SK-N-DZ (cell line): ENCODE measurements around the gene TBC1D24. TPM values are rescaled to one million over a fixed set of nuclear protein-coding genes. Genes with fewer than 3 reads are reported as not detected.
"Not testable (repeated sequence)": the region's sequence is repeated elsewhere in the genome, so short reads cannot be mapped to it uniquely, and the experiment has no call there.

Source experiments
- DNase-seq: peaks from one replicate; pipeline ENCODE4 v3.0.0-alpha.2; 2015; ENCODE audit warnings: low spot score
- polyA plus RNA-seq, 2 experiments: library from polyadenylated mRNA; depleted of rRNA; stranded (reverse); fragments of >200 nt; gene quantifications; 2 replicates each; pipeline ENCODE4 v1.2.3, GENCODE V29; 2014

TBC1D24 gene
- polyA plus RNA-seq (2014; cell fraction: cytosol; rRNA removed) = 13.5 and 17.0 TPM in 2 replicates
- polyA plus RNA-seq (2014; cell fraction: nucleus; rRNA removed) = 19.9 and 29.5 TPM in 2 replicates

DNA sequence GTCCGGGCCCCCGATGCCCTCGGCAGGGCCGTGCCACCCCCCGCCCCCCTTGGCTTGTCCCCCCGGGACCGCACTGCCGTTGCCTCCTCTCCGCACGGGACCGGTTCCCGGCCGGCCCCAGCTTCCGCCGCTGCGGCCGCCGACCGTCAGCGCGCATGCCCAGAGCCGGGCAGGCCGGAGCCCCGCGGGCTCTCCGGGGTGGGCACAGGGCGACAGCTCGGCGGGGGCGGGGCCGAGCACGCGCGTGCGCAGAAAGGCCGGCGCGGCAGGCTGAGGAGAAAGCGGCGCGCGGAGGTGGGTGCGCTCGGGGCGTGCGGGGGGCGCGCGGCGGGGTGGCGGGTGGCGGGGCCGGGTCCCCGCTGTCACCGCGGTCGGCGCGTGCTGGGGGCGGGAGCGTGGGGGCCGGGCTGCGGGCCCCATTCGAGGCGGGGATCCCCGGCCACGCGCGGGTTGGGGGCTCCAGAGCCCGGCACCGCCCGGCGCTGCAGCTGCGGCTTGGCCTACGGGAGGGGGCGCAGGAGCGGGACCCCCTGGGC, at the start of gene TBC1D24:
Gene TBC1D24, plus strand, starts transcription at position 251 of the 536 bp plus-strand sequence. CDS start 21,022 bp downstream, outside the sequence.
- DNase-seq = peak; percentile 82

GRCh38 chr16:2425825-2426430, 49.0 kb upstream of the TBC1D24 start:
- DNase-seq = no peak

DNA sequence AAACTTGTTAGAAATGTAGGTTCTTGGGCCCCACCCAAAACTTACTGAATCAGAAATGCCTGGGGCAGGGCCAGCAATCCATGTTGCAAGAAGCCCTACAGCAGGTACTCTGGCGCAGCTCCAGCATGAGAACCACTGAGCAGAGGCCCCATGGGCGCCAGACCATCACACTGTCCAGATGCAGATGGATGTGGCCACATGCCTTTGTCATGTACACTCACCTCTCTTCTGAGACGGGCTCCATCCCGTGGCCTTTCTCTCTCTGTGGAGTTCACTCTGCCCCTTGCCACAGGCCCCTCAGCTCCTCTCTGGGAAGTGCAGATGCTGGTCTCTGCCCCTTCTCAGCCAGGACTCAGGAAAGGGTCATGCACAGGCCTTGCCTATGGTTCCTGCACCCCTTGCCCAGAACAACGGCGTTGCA, 48.0 kb upstream of the TBC1D24 start:
- DNase-seq = no peak

GRCh38 chr16:2427526-2427925, 47.4 kb upstream of the TBC1D24 start:
- no peak for DNase-seq

DNA sequence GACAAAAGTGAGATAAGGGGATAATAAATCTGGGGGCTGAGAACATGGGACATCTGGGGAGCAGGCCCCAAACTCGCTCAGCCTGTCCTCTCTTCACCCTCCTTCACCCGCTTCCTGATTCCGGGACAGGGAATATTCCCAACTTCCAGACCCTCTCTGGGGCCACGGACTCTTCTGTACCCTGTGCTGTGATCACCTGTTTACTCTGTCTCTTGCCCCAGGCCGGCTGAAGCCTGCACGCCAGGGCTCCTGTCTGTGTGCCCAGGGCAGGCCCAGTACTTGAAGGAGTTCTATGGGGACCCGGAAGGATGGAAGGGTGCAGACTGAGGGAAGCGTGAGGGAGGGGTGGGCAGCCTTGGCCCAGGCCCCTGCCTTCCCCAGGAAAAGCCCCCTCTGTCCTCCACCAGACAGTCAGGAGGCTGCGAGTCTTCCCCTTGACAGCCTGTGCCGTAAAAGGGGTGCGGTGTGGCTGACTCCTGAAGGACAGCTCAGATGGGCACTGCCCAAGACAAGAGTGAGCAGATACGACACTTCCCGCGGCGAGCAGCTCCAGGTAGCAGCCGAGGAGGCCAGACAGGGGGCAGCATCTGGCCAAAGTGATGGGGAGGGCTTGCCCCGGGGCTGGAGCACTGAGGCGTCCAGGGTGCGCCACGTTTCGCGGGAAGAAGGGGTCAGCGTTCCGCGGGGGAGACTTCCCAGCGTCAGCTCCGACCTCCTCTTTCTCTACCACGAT, 46.7 kb upstream of the TBC1D24 start:
- DNase-seq = peak; percentile 71

DNA sequence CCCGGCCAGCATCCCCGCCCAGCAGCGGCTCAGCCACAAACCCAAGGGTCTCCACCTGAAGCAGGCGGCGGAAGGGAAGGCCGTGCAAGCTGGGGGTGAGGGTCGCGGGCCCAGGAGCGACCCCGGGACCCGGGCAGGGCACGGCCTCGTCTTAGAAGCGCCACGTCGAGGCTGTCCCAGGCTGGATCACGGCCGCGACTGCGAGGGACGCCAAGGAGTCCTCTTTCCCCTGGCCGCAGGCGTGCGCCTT, 46.2 kb upstream of the TBC1D24 start:
- DNase-seq = no peak

DNA sequence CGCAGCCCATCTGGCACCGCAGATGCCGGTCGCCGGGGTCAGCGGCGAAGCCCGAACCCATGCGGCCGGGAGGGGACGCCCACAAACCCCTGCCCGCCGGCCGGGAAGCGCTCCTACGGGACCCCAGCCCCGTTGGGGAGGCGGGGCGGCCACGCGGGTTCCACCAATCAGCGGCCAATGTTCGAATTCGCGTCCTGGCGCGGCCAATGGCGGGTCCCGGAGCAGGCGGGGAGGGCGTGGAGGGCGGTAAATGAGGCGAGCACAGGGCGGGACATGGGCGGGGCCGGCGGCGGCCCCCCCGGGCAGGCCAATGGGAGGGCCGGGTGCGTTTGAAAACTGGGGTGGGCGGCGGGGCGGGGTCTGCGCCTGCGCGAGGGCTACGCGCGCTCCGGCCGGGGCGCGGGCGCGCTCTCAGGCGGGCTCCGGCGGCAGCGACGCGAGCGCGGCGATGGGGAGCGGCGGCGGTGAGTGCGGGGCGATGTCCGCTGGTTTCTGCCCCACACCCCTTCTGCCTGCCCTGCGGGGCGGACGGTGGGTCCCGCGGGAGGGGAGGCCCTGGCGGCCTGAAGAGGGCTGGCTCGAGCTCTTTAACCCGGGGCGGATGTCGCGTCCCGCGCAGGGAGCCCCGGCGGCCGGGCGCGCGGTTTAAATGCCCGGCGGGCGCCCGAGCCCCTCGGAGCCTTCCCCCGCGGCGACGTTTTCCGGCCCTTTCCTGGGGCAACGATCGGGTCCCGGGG, 45.7 kb upstream of the TBC1D24 start, which contains the start of gene CCNF:
Gene CCNF, plus strand, starts transcription at position 414 of the 737 bp plus-strand sequence. Its CDS starts 35 bp downstream, at position 449.
- peak; percentile 97 for DNase-seq

DNA sequence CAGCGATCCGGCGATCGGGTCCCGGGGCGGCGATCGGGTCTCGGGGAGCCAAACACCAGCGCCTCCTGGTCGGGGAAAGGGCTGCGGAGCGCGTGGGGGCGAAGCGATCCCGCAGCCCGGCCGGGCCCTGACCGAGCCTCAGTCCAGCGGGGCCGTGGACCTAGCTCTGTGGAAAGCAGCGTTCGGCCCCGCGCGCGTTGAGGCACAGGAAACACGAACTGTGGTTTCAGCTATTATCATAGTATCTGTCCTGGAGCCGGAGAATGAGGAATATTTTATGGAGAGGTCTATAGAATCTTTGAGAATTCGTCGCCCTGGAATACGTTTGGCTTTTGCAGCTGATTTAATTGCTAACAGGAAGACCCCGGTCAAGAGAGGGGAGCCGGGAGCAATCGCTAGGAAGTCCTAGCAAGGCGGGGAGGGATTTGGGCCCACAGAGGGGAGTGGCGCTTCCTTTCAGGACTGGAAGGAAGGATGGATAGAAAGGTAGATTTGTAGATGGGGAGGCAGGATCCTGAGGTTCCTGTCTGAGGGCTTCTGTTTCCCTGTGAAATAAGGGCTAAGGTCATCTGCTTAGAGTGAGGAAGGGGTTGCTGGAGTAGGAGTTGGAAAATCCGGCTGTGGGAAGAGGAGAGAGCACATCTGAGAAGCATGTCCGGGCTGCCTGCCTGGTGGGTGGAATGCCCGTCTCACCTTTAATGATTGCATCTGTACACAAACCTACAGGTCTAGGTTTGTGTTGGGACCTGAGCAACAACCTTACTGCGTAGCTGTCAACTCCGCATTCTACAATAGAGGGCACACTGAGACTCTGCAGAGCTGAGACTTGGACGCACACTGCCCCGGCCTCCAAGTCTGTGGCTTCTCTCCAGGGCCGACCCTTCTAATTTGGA, 44.9 kb upstream of the TBC1D24 start:
- peak; percentile 49 for DNase-seq

- DNase-seq = no peak
Observed at GRCh38 chr16:2432286-2432685, 42.6 kb upstream of the TBC1D24 start.

DNA sequence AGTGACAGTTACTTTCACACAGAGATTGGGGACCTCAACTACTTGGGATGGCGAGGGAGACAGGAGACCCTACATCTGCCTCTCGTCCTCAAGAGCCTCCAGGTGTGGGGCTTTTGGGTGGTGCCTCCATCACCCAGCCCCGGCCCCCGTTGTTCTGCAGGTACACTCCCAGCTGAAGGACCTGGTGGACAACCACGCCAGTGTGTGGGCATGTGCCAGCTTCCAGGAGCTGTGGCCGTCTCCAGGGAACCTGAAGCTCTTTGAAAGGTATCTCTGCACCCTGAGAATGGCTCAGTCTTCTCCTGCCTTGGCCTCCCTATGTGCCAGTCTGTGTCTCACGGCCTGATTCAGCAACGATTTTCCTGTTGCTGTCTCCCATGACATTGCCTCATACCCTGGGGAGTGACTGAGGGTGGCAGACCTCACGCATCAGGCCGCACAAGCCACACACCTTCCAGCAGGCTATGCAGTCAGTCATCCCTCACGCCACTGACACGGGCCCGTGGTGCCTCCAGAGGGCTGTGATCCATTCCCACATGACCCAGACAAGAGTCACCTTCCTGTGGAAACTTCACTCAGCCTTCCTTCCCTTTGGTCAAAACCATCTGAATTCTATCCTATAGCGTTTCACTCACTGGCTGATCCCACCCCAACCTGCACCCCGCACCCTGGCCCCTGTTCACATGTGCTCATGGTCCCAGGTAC, 42.0 kb upstream of the TBC1D24 start:
- no peak for DNase-seq

DNA sequence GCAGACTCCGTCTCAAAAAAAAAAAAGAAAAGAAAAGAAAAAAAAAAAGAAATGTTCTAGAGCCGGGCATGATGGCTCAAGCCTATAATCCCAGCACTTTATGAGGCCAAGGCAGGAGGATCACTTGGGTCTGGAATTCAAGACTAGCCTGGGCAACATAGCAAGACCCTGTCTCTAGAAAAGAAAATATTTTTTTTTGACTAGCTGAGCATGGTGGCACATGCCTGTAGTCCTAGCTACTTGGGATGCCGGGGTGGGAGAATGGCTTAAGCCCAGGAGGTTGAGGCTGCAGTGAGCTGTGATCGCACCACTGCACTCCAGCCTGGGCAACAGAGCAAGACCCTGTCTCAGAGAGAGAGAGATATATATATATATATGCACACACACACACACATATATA, 39.7 kb upstream of the TBC1D24 start:
- not testable (repeated sequence) for DNase-seq

DNA sequence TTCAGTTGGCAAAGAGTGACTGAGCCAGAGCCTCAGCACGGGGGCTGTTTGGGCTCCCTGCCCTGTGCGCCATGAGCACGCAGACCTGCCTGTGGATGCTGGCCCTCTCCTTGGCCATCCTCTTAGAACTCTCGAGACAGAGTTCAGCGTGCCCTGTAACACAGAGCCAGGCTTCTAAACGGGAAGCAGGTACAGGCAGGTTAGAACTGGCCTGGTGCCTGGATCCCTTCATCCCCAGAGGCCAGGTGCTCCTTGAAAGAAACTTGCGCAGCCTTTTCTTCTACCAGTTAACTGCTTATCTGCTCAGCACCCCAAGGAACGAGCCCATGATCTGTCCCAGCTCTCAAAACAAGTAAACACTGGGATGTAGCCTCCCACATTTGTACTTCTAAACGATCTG, 38.8 kb upstream of the TBC1D24 start:
- no peak for DNase-seq

DNA sequence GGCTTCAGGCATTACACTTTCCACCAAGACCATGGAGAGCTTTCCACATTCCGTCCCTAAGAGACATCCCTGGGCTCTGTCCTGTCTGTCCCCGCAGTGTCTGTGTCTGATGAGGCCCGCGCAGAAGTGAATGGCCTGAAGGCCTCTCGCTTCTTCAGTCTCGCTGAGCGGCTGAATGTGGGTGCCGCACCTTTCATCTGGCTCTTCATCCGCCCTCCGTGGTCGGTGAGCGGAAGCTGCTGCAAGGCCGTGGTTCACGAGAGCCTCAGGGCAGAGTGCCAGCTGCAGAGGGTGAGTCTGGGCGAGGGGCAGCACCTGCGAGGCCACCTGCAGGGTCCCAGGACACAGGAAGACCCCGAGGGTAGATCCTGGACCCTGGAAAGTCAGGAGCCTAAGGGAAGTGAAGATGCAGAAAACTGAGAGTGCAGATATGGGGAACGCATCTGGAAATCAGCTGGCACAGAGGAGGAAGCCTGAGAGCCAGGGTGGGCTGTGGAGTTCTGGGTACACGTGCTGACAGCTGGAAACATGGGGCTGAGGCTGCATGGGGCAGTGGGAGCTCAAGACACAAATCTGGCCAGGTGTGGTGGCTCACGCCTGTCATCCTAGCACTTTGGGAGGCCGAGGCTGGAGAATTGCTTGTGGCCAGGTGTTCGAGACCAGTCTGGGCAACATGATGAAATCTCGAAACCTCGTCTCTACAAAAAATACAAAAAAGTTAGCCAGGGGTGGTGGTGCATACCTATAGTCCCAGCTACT, 37.7 kb upstream of the TBC1D24 start:
- no peak for DNase-seq

GRCh38 chr16:2438121-2438520, 36.8 kb upstream of the TBC1D24 start:
- no peak for DNase-seq

GRCh38 chr16:2439598-2439997, 35.3 kb upstream of the TBC1D24 start:
- DNase-seq = no peak

- DNase-seq = not testable (repeated sequence)
Observed at GRCh38 chr16:2441143-2441804, 33.7 kb upstream of the TBC1D24 start.

DNA sequence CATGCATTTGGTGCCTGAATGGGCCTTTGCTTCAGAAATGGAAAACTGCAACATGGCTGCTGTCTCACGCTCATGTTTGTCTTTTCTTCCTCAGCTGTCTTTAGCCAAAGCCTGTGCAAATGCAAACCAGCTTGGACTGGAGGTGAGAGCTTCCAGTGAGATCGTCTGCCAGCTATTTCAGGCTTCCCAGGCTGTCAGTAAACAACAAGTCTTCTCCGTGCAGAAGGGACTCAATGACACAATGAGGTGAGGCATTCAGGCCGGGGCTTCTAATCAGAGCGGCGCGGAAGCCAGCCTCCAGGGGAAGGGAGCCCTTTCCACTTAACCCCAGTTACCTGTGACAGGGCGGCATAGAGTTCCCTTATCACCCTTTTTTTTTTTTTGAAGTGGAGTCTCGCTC, 31.4 kb upstream of the TBC1D24 start:
- DNase-seq = no peak

- no peak for DNase-seq
Observed at GRCh38 chr16:2447920-2448583, 26.9 kb upstream of the TBC1D24 start.

DNA sequence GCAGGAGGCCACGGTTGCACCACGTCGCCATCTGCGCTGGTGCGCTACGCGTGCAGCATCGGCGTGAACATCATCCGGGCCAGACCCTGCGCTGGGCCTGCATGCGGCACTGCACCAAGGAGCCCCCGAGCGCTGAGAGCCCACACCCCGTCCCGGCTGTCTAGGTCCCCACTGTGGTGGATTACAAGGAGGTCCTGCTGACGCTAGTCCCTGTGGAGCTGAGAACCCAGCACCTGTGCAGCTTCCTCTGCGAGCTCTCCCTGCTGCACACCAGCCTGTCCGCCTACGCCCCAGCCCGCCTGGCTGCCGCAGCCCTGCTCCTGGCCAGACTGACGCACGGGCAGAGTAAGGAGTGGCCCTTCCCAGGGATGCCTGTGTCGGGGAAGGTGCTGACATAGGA, 25.8 kb upstream of the TBC1D24 start:
- no peak for DNase-seq
